ENCODE data around the gene LGR5.

- TF ChIP-seq CTCF (IDR thresholded peaks at IDR 0.05), result no peak
- no peak for TF ChIP-seq POLR2AphosphoS5 (IDR thresholded peaks at IDR 0.05)
- TF ChIP-seq POLR2A (IDR thresholded peaks at IDR 0.05), result no peak
These were observed 141.6 kb downstream of the LGR5 start for GRCh38 chr12:71581206-71581605.
